Neutrophil (primary cell): ENCODE data around the gene TMEM242.

Experiments
- H3K27ac ChIP-seq: fragments of 200-600 bp; sonication (generic); 2 replicates; pipeline ENCODE4 v1.5.1; 2016; ENCODE audit warnings: mild to moderate bottlenecking, moderate library complexity
- H3K27me3 ChIP-seq: fragments of 200-600 bp; sonication (generic); 2 replicates; pipeline ENCODE4 v1.6.0; 2016; ENCODE audit warnings: mild to moderate bottlenecking
- H3K36me3 ChIP-seq: fragments of 200-600 bp; sonication (generic); 2 replicates; pipeline ENCODE4 v1.5.1; 2017
- H3K4me1 ChIP-seq, 2 experiments: fragments of 200-600 bp in 1 of 2; sonication (generic) in 1 of 2; 1 replicate in 1 of 2; 2 replicates in 1 of 2; pipeline versions ENCODE4 v1.5.1 to v1.6.1; 2013 to 2016; ENCODE audit warnings: low read depth in 1 of 2, low read length in 1 of 2, mild to moderate bottlenecking in 1 of 2, moderate library complexity in 1 of 2; ENCODE audit not compliant: control insufficient read depth in 1 of 2, insufficient read depth in 1 of 2
- H3K4me3 ChIP-seq, 2 experiments: fragments of 200-600 bp in 1 of 2; sonication (generic) in 1 of 2; 1 replicate in 1 of 2; 2 replicates in 1 of 2; pipeline ENCODE4 v1.5.1; 2013 to 2016; ENCODE audit warnings: low read depth in 1 of 2, low read length in 1 of 2, mild to moderate bottlenecking in 1 of 2, moderate library complexity in 1 of 2
- H3K9me3 ChIP-seq: fragments of 200-600 bp; sonication (generic); 2 replicates; pipeline ENCODE4 v1.5.1; 2016
- TF ChIP-seq, protein P1 (sequence below): fragments of 200-600 bp; sonication (generic); IDR thresholded peaks from 2 replicates; pipeline ENCODE4 v1.5.1; 2016; ENCODE audit warnings: antibody characterized with exemption

Gene TMEM242

DNA sequence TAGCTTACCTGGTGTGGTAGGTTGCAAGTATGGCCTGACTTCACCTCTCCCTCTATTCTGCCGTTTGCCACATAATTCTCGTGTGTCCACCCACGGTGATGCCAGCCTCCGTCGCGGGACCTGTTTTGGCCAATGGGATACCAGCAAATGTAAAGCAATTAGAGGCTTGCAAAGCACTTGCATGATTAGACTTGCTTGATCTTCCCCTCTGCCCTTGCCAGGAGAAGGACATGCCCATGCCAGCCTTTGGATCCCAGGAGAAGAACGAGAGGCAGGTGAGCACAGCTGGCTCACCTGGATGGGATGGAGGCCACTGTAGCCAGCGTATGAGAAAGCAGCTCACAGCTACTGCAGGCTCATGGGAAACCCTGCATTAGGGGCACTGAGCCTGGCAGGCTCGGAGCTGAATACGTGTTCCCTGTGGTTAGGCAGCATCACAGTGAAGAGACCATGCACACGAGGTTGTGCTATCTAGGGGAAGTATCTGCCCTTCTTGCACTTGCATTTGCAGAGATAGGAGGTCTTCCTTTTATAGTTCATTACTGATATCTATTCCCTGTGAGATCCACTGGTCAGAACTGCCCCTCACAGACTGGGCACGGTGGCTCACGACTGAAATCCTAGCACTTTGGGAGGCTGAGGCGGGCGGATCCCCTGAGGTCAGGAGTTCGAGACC lies 62.4 kb downstream of the TMEM242 start:
- Histone ChIP-seq H3K27me3 (no peaks in the 10 kb centered on the region), H3K9me3 (no peaks in the 10 kb centered on the region), H3K4me1 (no peaks in the 10 kb centered on the region), H3K27ac (no peak overlapping the region), H3K36me3 (no peaks in the 10 kb centered on the region), H3K4me3 (no peak overlapping the region)
- TF ChIP-seq, protein P1, sequence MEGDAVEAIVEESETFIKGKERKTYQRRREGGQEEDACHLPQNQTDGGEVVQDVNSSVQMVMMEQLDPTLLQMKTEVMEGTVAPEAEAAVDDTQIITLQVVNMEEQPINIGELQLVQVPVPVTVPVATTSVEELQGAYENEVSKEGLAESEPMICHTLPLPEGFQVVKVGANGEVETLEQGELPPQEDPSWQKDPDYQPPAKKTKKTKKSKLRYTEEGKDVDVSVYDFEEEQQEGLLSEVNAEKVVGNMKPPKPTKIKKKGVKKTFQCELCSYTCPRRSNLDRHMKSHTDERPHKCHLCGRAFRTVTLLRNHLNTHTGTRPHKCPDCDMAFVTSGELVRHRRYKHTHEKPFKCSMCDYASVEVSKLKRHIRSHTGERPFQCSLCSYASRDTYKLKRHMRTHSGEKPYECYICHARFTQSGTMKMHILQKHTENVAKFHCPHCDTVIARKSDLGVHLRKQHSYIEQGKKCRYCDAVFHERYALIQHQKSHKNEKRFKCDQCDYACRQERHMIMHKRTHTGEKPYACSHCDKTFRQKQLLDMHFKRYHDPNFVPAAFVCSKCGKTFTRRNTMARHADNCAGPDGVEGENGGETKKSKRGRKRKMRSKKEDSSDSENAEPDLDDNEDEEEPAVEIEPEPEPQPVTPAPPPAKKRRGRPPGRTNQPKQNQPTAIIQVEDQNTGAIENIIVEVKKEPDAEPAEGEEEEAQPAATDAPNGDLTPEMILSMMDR = no peak

DNA sequence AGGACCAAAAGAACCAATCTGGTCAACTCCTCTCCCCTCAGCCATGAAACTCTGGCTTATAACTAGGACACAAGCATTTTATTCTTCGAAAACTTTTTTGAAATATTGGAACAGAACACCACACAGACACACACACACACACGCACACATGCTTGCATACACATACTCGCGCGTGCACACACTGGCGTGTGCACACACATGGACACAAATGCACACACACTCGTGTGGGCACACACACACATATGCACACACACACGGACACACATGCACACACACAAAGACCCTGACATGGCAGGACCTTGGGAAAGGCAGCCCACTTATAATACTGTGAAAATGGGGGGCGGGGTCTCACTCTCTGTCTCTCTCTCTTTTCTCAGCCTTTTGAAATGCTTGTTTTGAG lies 63.9 kb downstream of the TMEM242 start:
- Histone ChIP-seq H3K36me3 (no peaks in the 10 kb centered on the region), H3K4me3 (no peak overlapping the region), H3K27me3 (no peaks in the 10 kb centered on the region), H3K9me3 (no peaks in the 10 kb centered on the region), H3K27ac (no peak overlapping the region), H3K4me1 (no peaks in the 10 kb centered on the region)
- TF ChIP-seq, protein P1 = no peak

DNA sequence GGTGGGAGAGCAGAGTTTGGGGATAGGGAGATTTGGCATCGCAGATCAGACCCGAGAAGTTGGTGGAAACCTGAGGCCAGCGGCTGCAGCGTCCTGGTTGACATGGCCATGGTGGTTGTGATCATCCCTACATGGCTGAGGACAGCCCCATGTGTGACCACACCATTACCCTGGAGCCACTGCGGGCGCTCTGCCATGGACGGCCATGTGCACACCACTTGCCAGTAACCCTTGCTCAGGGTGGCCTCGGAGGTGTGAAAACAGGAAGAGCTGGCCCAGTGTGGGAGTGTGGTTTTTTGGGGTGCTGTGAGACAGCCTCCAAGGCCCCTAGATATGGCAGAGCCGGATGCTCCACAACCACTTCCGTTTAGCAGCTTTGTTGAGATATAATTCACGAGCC lies 64.4 kb downstream of the TMEM242 start:
- H3K27me3 ChIP-seq = no peaks in the 10 kb centered on the region
- TF ChIP-seq, protein P1 = no peak
- H3K4me1 ChIP-seq = no peaks in the 10 kb centered on the region
- no peak overlapping the region for H3K27ac ChIP-seq
- H3K9me3 ChIP-seq = no peaks in the 10 kb centered on the region
- no peaks in the 10 kb centered on the region for H3K36me3 ChIP-seq
- H3K4me3 ChIP-seq = no peak overlapping the region

DNA sequence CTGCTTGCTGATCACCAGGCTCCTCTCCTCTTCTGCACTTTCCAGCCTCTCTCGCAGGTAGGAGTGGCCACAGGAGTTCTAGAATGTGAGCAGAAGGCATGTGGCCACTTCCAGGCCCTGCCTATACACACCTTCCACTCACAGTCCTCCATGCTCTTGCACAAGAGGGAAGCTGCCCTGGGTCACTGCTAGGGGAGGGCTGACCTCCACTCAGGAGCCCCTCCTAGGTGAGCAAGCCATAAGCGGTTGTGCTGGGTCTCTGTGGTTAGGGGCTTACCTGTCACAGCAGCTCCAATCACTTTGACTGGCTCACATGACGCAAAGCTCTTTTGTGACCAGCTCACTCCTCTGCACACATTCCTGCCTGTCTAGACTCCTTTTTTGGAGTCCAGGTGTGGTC lies 68.2 kb downstream of the TMEM242 start:
- Histone ChIP-seq H3K36me3 (no peaks in the 10 kb centered on the region), H3K4me1 (no peaks in the 10 kb centered on the region), H3K9me3 (no peaks in the 10 kb centered on the region), H3K4me3 (no peak overlapping the region), H3K27me3 (peaks cover 5% of the 10 kb centered on the region), H3K27ac (no peak overlapping the region)
- TF ChIP-seq, protein P1 = no peak

DNA sequence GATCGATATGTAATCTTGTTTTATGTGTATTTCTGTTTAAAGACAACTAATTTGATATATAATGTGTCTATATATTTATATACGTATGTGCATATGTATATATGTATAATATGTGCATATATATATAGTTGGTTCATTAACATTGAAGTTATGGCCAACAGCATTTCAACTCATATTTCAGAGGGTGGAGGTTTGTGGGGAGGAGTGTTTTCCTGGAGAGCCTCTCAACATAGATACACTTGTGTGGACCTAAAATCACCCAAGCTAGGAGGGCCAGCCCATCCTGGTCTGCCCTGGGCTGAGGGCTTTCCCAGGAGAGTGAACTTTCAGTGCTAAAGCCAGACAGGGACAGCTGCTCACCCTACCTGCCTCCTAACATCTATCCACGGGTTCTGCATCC lies 68.8 kb downstream of the TMEM242 start:
- H3K27ac ChIP-seq = no peak overlapping the region
- no peak overlapping the region for H3K4me3 ChIP-seq
- peaks cover 10% of the 10 kb centered on the region for H3K27me3 ChIP-seq
- TF ChIP-seq, protein P1 = no peak
- H3K9me3 ChIP-seq = no peaks in the 10 kb centered on the region
- H3K4me1 ChIP-seq = no peaks in the 10 kb centered on the region
- no peaks in the 10 kb centered on the region for H3K36me3 ChIP-seq
